ENCODE measurements around the gene DOCK4.

Gene DOCK4

DNA sequence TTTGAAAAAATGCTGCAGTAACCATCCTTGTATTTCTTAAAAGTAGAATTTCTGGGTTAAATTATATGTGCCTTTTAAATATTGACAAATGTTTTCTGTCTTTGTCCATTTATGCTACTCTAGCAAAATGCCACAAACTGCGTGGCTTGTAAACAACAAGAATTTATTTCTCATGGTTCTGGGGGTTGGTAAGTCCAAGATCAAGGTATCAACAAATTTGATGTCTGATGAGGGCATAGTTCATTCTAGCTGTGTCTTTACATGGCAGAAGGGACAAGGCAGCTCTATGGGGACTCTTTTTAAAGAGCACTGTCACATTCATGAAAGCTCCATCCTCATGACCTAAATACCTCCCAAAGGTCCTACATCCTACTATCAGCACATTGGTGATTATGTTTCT is 27.9 kb upstream of the DOCK4 start:
- no peak overlapping the region for H3K27ac ChIP-seq (replicated peaks)
- no peak for TF ChIP-seq POLR2AphosphoS5 (IDR thresholded peaks at IDR 0.05; ENCODE audit: low read depth)
- TF ChIP-seq, protein P1, sequence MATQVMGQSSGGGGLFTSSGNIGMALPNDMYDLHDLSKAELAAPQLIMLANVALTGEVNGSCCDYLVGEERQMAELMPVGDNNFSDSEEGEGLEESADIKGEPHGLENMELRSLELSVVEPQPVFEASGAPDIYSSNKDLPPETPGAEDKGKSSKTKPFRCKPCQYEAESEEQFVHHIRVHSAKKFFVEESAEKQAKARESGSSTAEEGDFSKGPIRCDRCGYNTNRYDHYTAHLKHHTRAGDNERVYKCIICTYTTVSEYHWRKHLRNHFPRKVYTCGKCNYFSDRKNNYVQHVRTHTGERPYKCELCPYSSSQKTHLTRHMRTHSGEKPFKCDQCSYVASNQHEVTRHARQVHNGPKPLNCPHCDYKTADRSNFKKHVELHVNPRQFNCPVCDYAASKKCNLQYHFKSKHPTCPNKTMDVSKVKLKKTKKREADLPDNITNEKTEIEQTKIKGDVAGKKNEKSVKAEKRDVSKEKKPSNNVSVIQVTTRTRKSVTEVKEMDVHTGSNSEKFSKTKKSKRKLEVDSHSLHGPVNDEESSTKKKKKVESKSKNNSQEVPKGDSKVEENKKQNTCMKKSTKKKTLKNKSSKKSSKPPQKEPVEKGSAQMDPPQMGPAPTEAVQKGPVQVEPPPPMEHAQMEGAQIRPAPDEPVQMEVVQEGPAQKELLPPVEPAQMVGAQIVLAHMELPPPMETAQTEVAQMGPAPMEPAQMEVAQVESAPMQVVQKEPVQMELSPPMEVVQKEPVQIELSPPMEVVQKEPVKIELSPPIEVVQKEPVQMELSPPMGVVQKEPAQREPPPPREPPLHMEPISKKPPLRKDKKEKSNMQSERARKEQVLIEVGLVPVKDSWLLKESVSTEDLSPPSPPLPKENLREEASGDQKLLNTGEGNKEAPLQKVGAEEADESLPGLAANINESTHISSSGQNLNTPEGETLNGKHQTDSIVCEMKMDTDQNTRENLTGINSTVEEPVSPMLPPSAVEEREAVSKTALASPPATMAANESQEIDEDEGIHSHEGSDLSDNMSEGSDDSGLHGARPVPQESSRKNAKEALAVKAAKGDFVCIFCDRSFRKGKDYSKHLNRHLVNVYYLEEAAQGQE (IDR thresholded peaks at IDR 0.05; ENCODE audit: insufficient replicate concordance, low read depth) = no peak

DNA sequence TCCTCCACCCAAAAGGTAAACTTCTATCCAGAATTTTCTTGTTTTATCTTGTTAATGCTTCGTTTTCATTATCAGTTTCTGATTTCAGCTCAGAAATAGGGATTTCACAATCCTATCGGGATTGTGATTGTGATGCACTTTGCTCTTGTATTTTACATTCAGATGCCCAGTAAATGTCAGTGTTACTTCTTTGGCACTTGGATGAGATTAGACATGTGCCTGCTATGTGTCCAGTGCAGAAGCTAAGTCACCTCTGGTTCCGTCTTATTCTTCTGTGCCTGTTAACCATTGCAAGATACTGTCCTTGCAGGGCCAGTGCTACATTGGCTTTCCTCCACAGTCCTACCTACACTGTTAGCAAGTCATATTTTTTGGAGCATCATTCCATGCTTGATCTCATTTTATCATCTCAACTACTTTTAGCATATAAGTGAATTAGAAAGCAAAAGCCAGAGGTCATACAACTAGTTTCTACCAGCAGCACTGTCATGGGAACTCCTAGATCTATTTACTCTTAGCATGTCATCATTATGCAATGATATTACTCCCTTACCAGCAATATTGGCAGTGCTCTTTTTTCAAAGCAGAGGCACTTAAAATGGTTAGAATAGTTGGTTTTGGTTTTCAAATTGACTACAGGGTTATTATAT is 27.0 kb upstream of the DOCK4 start:
- DNase-seq (ENCODE audit: low read depth in 1 of 2, low spot score in 1 of 2) = no peak
- TF ChIP-seq SPI1 (IDR thresholded peaks at IDR 0.05; ENCODE audit: borderline replicate concordance, low read depth) = no peak
- TF ChIP-seq, protein P1 (IDR thresholded peaks at IDR 0.05; ENCODE audit: insufficient replicate concordance, low read depth) = no peak
- no peak for TF ChIP-seq CTCF (IDR thresholded peaks at IDR 0.05; ENCODE audit: insufficient read depth, low read length)
- no peak for TF ChIP-seq POLR2AphosphoS5 (IDR thresholded peaks at IDR 0.05; ENCODE audit: low read depth)
- no peak for TF ChIP-seq GABPA (IDR thresholded peaks at IDR 0.05; ENCODE audit: low read depth)
- Histone ChIP-seq H3K4me3 (replicated peaks; ENCODE audit: insufficient read depth, low read length) (no peak overlapping the region), H3K27me3 (ENCODE audit: insufficient read depth, poor library complexity, severe bottlenecking) (no peaks in the 10 kb centered on the region), H3K27ac (replicated peaks) (no peak overlapping the region)

More for the DNA sequence above, 27.9 kb upstream of the DOCK4 start:
- Histone ChIP-seq H3K27me3 (ENCODE audit: insufficient read depth, poor library complexity, severe bottlenecking) (no peaks in the 10 kb centered on the region), H3K4me3 (replicated peaks; ENCODE audit: insufficient read depth, low read length) (no peak overlapping the region)
- no peak for DNase-seq (ENCODE audit: low read depth in 1 of 2, low spot score in 1 of 2)

DNA sequence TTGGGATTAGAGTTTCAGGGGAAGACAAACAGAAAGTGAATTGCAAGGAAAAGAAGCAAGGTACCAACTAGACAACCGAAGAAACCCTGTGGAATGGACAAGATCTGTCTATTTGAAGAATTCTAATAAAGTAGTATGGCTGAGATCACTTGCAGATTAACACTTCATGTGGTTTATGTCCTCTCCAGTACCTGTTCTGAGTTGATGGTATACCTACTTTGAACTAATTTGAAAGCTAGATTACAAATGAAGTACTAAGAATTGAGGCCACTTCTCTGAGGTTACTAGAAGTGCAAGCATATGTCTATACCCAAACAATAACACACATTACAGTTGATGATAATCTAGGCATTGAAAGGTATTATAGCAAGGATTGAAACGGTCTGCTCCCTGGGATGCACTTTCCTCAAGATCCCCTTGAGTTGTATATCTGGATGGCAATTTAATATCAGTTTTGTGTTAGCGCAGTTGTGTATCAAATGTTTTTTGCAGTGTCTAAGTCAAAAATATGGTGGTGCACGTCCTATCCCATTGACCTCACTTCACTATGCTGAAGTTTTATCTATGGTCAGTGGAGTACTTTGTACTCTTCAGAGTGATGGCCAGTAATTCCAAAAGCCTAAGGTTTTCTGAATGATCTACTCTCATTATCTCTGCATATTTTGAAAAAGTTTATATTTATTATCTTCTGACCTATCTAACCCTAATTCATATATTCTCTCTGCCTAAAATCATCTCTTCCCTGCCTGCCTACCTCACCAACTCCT is 26.2 kb upstream of the DOCK4 start:
- Histone ChIP-seq H3K27me3 (ENCODE audit: insufficient read depth, poor library complexity, severe bottlenecking) (no peaks in the 10 kb centered on the region), H3K4me3 (replicated peaks; ENCODE audit: insufficient read depth, low read length) (no peak overlapping the region), H3K27ac (replicated peaks) (no peak overlapping the region)
- TF ChIP-seq CTCF (IDR thresholded peaks at IDR 0.05; ENCODE audit: insufficient read depth, low read length) (no peak), GABPA (IDR thresholded peaks at IDR 0.05; ENCODE audit: low read depth) (no peak), SPI1 (IDR thresholded peaks at IDR 0.05; ENCODE audit: borderline replicate concordance, low read depth) (no peak), POLR2AphosphoS5 (IDR thresholded peaks at IDR 0.05; ENCODE audit: low read depth) (no peak)
- TF ChIP-seq, protein P1 (IDR thresholded peaks at IDR 0.05; ENCODE audit: insufficient replicate concordance, low read depth) = no peak
- DNase-seq (ENCODE audit: low read depth in 1 of 2, low spot score in 1 of 2) = no peak
